Kasumi-1 (cell line): ENCODE results near the gene ALG14.

ENCODE experiments used
- DNase-seq, 2 experiments: peaks; one replicate each; lab custom pipeline; 2025; lab: John Stamatoyannopoulos, UW

ALG14 gene

GRCh38 chr1:94928293-94928939, 144.3 kb downstream of the ALG14 start:
- DNase-seq: no peak

GRCh38 chr1:94927405-94928175, 145.2 kb downstream of the ALG14 start:
- DNase-seq: no peak

- DNase-seq: no peak
Observed at GRCh38 chr1:94926915-94927404, 145.8 kb downstream of the ALG14 start, which contains the start of gene CNN3. TSS of gene CNN3 (minus strand) at chr1:94927110. CDS start at chr1:94926894, 216 bp downstream.

GRCh38 chr1:94926126-94926914, 146.4 kb downstream of the ALG14 start:
- peak; percentile 10 to 30 for DNase-seq

GRCh38 chr1:94925561-94926125, 147.1 kb downstream of the ALG14 start:
- DNase-seq: no peak

- DNase-seq: no peak
Observed at GRCh38 chr1:94925004-94925403, 147.7 kb downstream of the ALG14 start.
